TTC549 (cell line): ENCODE results near the gene MAB21L4.

Experiments
- FAIRE-seq: peaks from 2 replicates; lab custom pipeline; 2012; peaks lifted over from hg19 to GRCh38; lab: Jason Lieb, UNC

MAB21L4 gene

GRCh38 chr2:240876475-240877251, 19.3 kb downstream of the MAB21L4 start:
- FAIRE-seq, result no peak

GRCh38 chr2:240876035-240876474, 19.9 kb downstream of the MAB21L4 start:
- no peak for FAIRE-seq

- FAIRE-seq, result no peak
These were observed 20.5 kb downstream of the MAB21L4 start for GRCh38 chr2:240875228-240876034.

- no peak for FAIRE-seq
These were observed 21.2 kb downstream of the MAB21L4 start for GRCh38 chr2:240874715-240875227.

- FAIRE-seq, result no peak
These were observed 21.9 kb downstream of the MAB21L4 start for GRCh38 chr2:240873805-240874714.

- no peak for FAIRE-seq
These were observed 22.7 kb downstream of the MAB21L4 start for GRCh38 chr2:240873098-240873788.

GRCh38 chr2:240872317-240873097, 23.4 kb downstream of the MAB21L4 start:
- no peak for FAIRE-seq

GRCh38 chr2:240871071-240871958, 24.6 kb downstream of the MAB21L4 start:
- FAIRE-seq, result no peak

GRCh38 chr2:240869956-240870875, 25.7 kb downstream of the MAB21L4 start:
- no peak for FAIRE-seq

GRCh38 chr2:240869109-240869955, 26.6 kb downstream of the MAB21L4 start:
- no peak for FAIRE-seq

- FAIRE-seq, result no peak
These were observed 27.5 kb downstream of the MAB21L4 start, which contains the start of gene AGXT for GRCh38 chr2:240868286-240869108. Gene AGXT (plus strand): TSS chr2:240868824. CDS start chr2:240868866, 42 bp downstream.

GRCh38 chr2:240865391-240865790, 30.6 kb downstream of the MAB21L4 start:
- no peak for FAIRE-seq

- no peak for FAIRE-seq
These were observed 31.5 kb downstream of the MAB21L4 start for GRCh38 chr2:240864475-240864874.

- FAIRE-seq, result no peak
These were observed 34.4 kb downstream of the MAB21L4 start for GRCh38 chr2:240861547-240861946.

- no peak for FAIRE-seq
These were observed 37.1 kb downstream of the MAB21L4 start for GRCh38 chr2:240858871-240859270.

GRCh38 chr2:240858321-240858720, 37.6 kb downstream of the MAB21L4 start:
- no peak for FAIRE-seq
